ENCODE data around the gene ADAD2.
"Not testable (repeated sequence)": the region's sequence is repeated elsewhere in the genome, so short reads cannot be mapped to it uniquely, and the experiment has no call there.

The ADAD2 gene

GRCh38 chr16:84196101-84196500, 5.1 kb downstream of the ADAD2 start:
- no peak overlapping the region for H3K4me3 ChIP-seq (ENCODE audit: low read length)
- TF ChIP-seq ZNF274 (IDR thresholded peaks at IDR 0.05; ENCODE audit: low read depth, low read length), result no peak

GRCh38 chr16:84196727-84197394, 5.9 kb downstream of the ADAD2 start:
- H3K4me3 ChIP-seq (ENCODE audit: low read length), result no peak overlapping the region
- no peak for TF ChIP-seq ZNF274 (IDR thresholded peaks at IDR 0.05; ENCODE audit: low read depth, low read length)

GRCh38 chr16:84197466-84198128, 6.6 kb downstream of the ADAD2 start:
- H3K4me3 ChIP-seq (ENCODE audit: low read length), result no peak overlapping the region
- TF ChIP-seq ZNF274 (IDR thresholded peaks at IDR 0.05; ENCODE audit: low read depth, low read length), result no peak

- TF ChIP-seq ZNF274 (IDR thresholded peaks at IDR 0.05; ENCODE audit: low read depth, low read length), result no peak
- no peak overlapping the region for H3K4me3 ChIP-seq (ENCODE audit: low read length)
These were observed 7.4 kb downstream of the ADAD2 start for GRCh38 chr16:84198401-84198800.

- TF ChIP-seq ZNF274 (IDR thresholded peaks at IDR 0.05; ENCODE audit: low read depth, low read length), result no peak
- no peak overlapping the region for H3K4me3 ChIP-seq (ENCODE audit: low read length)
These were observed 8.1 kb downstream of the ADAD2 start for GRCh38 chr16:84199097-84199496.

- no peak for TF ChIP-seq ZNF274 (IDR thresholded peaks at IDR 0.05; ENCODE audit: low read depth, low read length)
- H3K4me3 ChIP-seq (ENCODE audit: low read length), result no peak overlapping the region
These were observed 8.9 kb downstream of the ADAD2 start for GRCh38 chr16:84199861-84200260.

- not testable (repeated sequence) for H3K4me3 ChIP-seq (ENCODE audit: low read length)
These were observed 13.6 kb downstream of the ADAD2 start for GRCh38 chr16:84204551-84204950.

GRCh38 chr16:84205123-84205522, 14.2 kb downstream of the ADAD2 start:
- H3K4me3 ChIP-seq (ENCODE audit: low read length), result not testable (repeated sequence)

- H3K4me3 ChIP-seq (ENCODE audit: low read length), result no peak overlapping the region
- no peak for TF ChIP-seq ZNF274 (IDR thresholded peaks at IDR 0.05; ENCODE audit: low read depth, low read length)
These were observed 15.2 kb downstream of the ADAD2 start for GRCh38 chr16:84205976-84206691.

GRCh38 chr16:84207251-84207650, 16.3 kb downstream of the ADAD2 start:
- H3K4me3 ChIP-seq (ENCODE audit: low read length), result no peak overlapping the region
- TF ChIP-seq ZNF274 (IDR thresholded peaks at IDR 0.05; ENCODE audit: low read depth, low read length), result no peak

GRCh38 chr16:84207879-84208278, 16.9 kb downstream of the ADAD2 start:
- H3K4me3 ChIP-seq (ENCODE audit: low read length), result no peak overlapping the region
- no peak for TF ChIP-seq ZNF274 (IDR thresholded peaks at IDR 0.05; ENCODE audit: low read depth, low read length)

- no peak overlapping the region for H3K4me3 ChIP-seq (ENCODE audit: low read length)
- TF ChIP-seq ZNF274 (IDR thresholded peaks at IDR 0.05; ENCODE audit: low read depth, low read length), result no peak
These were observed 19.0 kb downstream of the ADAD2 start for GRCh38 chr16:84209989-84210388.

- H3K4me3 ChIP-seq (ENCODE audit: low read length), result no peak overlapping the region
- TF ChIP-seq ZNF274 (IDR thresholded peaks at IDR 0.05; ENCODE audit: low read depth, low read length), result no peak
These were observed 21.2 kb downstream of the ADAD2 start for GRCh38 chr16:84212154-84212553.

- H3K4me3 ChIP-seq (ENCODE audit: low read length), result no peak overlapping the region
- no peak for TF ChIP-seq ZNF274 (IDR thresholded peaks at IDR 0.05; ENCODE audit: low read depth, low read length)
These were observed 21.7 kb downstream of the ADAD2 start for GRCh38 chr16:84212631-84213030.

GRCh38 chr16:84214451-84215066, 23.6 kb downstream of the ADAD2 start:
- no peak overlapping the region for H3K4me3 ChIP-seq (ENCODE audit: low read length)
- TF ChIP-seq ZNF274 (IDR thresholded peaks at IDR 0.05; ENCODE audit: low read depth, low read length), result no peak
